Measurements from ENCODE around the gene ADGRG7.

ADGRG7 gene

GRCh38 chr3:100614941-100615340 is 5.5 kb downstream of the ADGRG7 start:
- no peaks in the 10 kb centered on the region for H3K27me3 ChIP-seq (replicated peaks; ENCODE audit: insufficient read depth, low read length)

GRCh38 chr3:100615684-100616083 is 6.3 kb downstream of the ADGRG7 start:
- no peaks in the 10 kb centered on the region for H3K27me3 ChIP-seq (replicated peaks; ENCODE audit: insufficient read depth, low read length)
- H3K36me3 ChIP-seq (replicated peaks; ENCODE audit: insufficient read depth, low read length) = no peaks in the 10 kb centered on the region
- no peak overlapping the region for H3K4me2 ChIP-seq (ENCODE audit: low read depth, low read length)
- H3K4me1 ChIP-seq (ENCODE audit: low read length) = no peaks in the 10 kb centered on the region
- H3K79me2 ChIP-seq (ENCODE audit: low read length) = no peaks in the 10 kb centered on the region
- H3F3A ChIP-seq (ENCODE audit: insufficient read depth, low read length) = no peaks in the 10 kb centered on the region
- no peak overlapping the region for H3K27ac ChIP-seq (ENCODE audit: low read length)
- H3K4me3 ChIP-seq (ENCODE audit: low read length) = no peak overlapping the region
- no peaks in the 10 kb centered on the region for H4K20me1 ChIP-seq (ENCODE audit: insufficient read depth, low read length)
- TF ChIP-seq CTCF (IDR thresholded peaks at IDR 0.05; ENCODE audit: low read length) (no peak), EZH2phosphoT487 (IDR thresholded peaks at IDR 0.05; ENCODE audit: low read length) (no peak), EZH2 (optimal IDR thresholded peaks at IDR 0.05; ENCODE audit: low read depth, low read length) (no peak)
- no peaks in the 10 kb centered on the region for H3K9me2 ChIP-seq (replicated peaks; ENCODE audit: insufficient read depth, low read length)
- H2AFZ ChIP-seq (ENCODE audit: low read length) = no peak overlapping the region
- DNase-seq = no peak
- H3K9ac ChIP-seq (ENCODE audit: low read length) = no peak overlapping the region
- no peaks in the 10 kb centered on the region for H3K9me3 ChIP-seq (replicated peaks; ENCODE audit: insufficient read depth, low read length)

More at GRCh38 chr3:100614941-100615340, 5.5 kb downstream of the ADGRG7 start:
- Histone ChIP-seq H3K4me2 (ENCODE audit: low read depth, low read length) (no peak overlapping the region), H3K79me2 (ENCODE audit: low read length) (no peaks in the 10 kb centered on the region), H3K9me3 (replicated peaks; ENCODE audit: insufficient read depth, low read length) (no peaks in the 10 kb centered on the region), H3K4me1 (ENCODE audit: low read length) (no peaks in the 10 kb centered on the region), H3K36me3 (replicated peaks; ENCODE audit: insufficient read depth, low read length) (no peaks in the 10 kb centered on the region), H3K9me2 (replicated peaks; ENCODE audit: insufficient read depth, low read length) (no peaks in the 10 kb centered on the region), H3K9ac (ENCODE audit: low read length) (no peak overlapping the region), H3F3A (ENCODE audit: insufficient read depth, low read length) (no peaks in the 10 kb centered on the region), H4K20me1 (ENCODE audit: insufficient read depth, low read length) (no peaks in the 10 kb centered on the region), H3K27ac (ENCODE audit: low read length) (no peak overlapping the region), H2AFZ (ENCODE audit: low read length) (no peak overlapping the region), H3K4me3 (ENCODE audit: low read length) (no peak overlapping the region)
- no peak for DNase-seq
- no peak for TF ChIP-seq EZH2phosphoT487 (IDR thresholded peaks at IDR 0.05; ENCODE audit: low read length)
- no peak for TF ChIP-seq EZH2 (optimal IDR thresholded peaks at IDR 0.05; ENCODE audit: low read depth, low read length)
- TF ChIP-seq CTCF (IDR thresholded peaks at IDR 0.05; ENCODE audit: low read length) = no peak

- H3K27ac ChIP-seq (ENCODE audit: low read length) = no peak overlapping the region
- no peaks in the 10 kb centered on the region for H3K27me3 ChIP-seq (replicated peaks; ENCODE audit: insufficient read depth, low read length)
- no peaks in the 10 kb centered on the region for H3K9me3 ChIP-seq (replicated peaks; ENCODE audit: insufficient read depth, low read length)
- no peak overlapping the region for H3K4me3 ChIP-seq (ENCODE audit: low read length)
- H3F3A ChIP-seq (ENCODE audit: insufficient read depth, low read length) = no peaks in the 10 kb centered on the region
- no peaks in the 10 kb centered on the region for H3K9me2 ChIP-seq (replicated peaks; ENCODE audit: insufficient read depth, low read length)
- H3K9ac ChIP-seq (ENCODE audit: low read length) = no peak overlapping the region
- H3K4me2 ChIP-seq (ENCODE audit: low read depth, low read length) = no peak overlapping the region
- H4K20me1 ChIP-seq (ENCODE audit: insufficient read depth, low read length) = no peaks in the 10 kb centered on the region
- H3K36me3 ChIP-seq (replicated peaks; ENCODE audit: insufficient read depth, low read length) = no peaks in the 10 kb centered on the region
- no peak overlapping the region for H2AFZ ChIP-seq (ENCODE audit: low read length)
- no peak for DNase-seq
- no peaks in the 10 kb centered on the region for H3K79me2 ChIP-seq (ENCODE audit: low read length)
- TF ChIP-seq EZH2 (optimal IDR thresholded peaks at IDR 0.05; ENCODE audit: low read depth, low read length) (no peak), CTCF (IDR thresholded peaks at IDR 0.05; ENCODE audit: low read length) (no peak)
- no peaks in the 10 kb centered on the region for H3K4me1 ChIP-seq (ENCODE audit: low read length)
Measured at GRCh38 chr3:100621251-100621650, 11.8 kb downstream of the ADGRG7 start.

Data from MM.1S (cell line).